SU-DHL-6 (cell line): ENCODE data around the gene EXT2.

Experiments used
- H2AFZ ChIP-seq: fragments of 200-600 bp; sonication (generic); 2 replicates; pipeline ENCODE4 v1.6.1; 2014; ENCODE audit warnings: low read depth, mild to moderate bottlenecking, moderate library complexity, mixed read lengths, antibody characterized with exemption, low read length; ENCODE audit not compliant: severe bottlenecking
- H3F3A ChIP-seq: fragments of 200-600 bp; shearing (Covaris generic); 2 replicates; pipeline ENCODE4 v1.6.0; 2016; ENCODE audit warnings: antibody characterized with exemption, mild to moderate bottlenecking; ENCODE audit not compliant: insufficient read depth
- H3K27ac ChIP-seq: fragments of 200-600 bp; sonication (generic); 2 replicates; pipeline ENCODE4 v1.5.1; 2016; ENCODE audit warnings: low read depth, mild to moderate bottlenecking, low read length, moderate library complexity, mixed read lengths
- H3K27me3 ChIP-seq: fragments of 200-600 bp; sonication (generic), shearing (Covaris generic); 2 replicates; pipeline ENCODE4 v1.6.0; 2014; ENCODE audit warnings: mild to moderate bottlenecking, low read length
- H3K36me3 ChIP-seq: fragments of 200-600 bp; sonication (generic); 2 replicates; pipeline ENCODE4 v1.6.1; 2014; ENCODE audit warnings: mild to moderate bottlenecking, low read length, mixed read lengths
- H3K4me2 ChIP-seq: fragments of 300-600, 200-600 bp; shearing (Covaris generic), sonication (generic); 2 replicates; pipeline ENCODE4 v1.6.0; 2014; ENCODE audit warnings: low read length, low read depth, mild to moderate bottlenecking; ENCODE audit not compliant: poor library complexity, severe bottlenecking
- H3K4me3 ChIP-seq: fragments of 200-600 bp; sonication (generic); 2 replicates; pipeline ENCODE4 v1.5.1; 2014; ENCODE audit warnings: antibody characterized with exemption, low read length, mild to moderate bottlenecking, mixed read lengths; ENCODE audit not compliant: insufficient read depth, poor library complexity, severe bottlenecking
- H3K79me2 ChIP-seq: fragments of 200-600 bp; sonication (generic); 2 replicates; pipeline ENCODE4 v1.6.1; 2014; ENCODE audit warnings: mild to moderate bottlenecking, low read length, moderate library complexity; ENCODE audit not compliant: insufficient read depth
- H3K9ac ChIP-seq: fragments of 200-600 bp; sonication (generic); 2 replicates; pipeline ENCODE4 v1.7.0; 2014; ENCODE audit warnings: mild to moderate bottlenecking, low read length
- H3K9me2 ChIP-seq: fragments of 200-600 bp; sonication (generic); replicated peaks from 2 replicates; pipeline ENCODE4 v1.6.1; 2014; ENCODE audit warnings: low read length; ENCODE audit not compliant: insufficient read depth
- H3K9me3 ChIP-seq: fragments of 200-600 bp; sonication (generic); 2 replicates; pipeline ENCODE4 v1.6.1; 2014; ENCODE audit warnings: low read length, mixed read lengths; ENCODE audit not compliant: insufficient read depth
- H4K20me1 ChIP-seq: fragments of 200-600 bp; sonication (generic); 2 replicates; pipeline ENCODE4 v1.6.1; 2014; ENCODE audit warnings: low read depth, mild to moderate bottlenecking, antibody characterized with exemption, low read length, moderate library complexity, mixed read lengths
- EZH2phosphoT487 ChIP-seq: fragments of 200-600 bp; sonication (generic), shearing (Covaris generic); conservative IDR thresholded peaks from 2 replicates; pipeline ENCODE4 v1.6.1; 2018; ENCODE audit warnings: mild to moderate bottlenecking, antibody characterized with exemption, low read length, moderate library complexity, mixed read lengths
- TF ChIP-seq, protein P1 (sequence below): fragments of 200-600 bp; sonication (generic); IDR thresholded peaks from one replicate; pipeline ENCODE4 v1.5.1; 2017; ENCODE audit warnings: antibody characterized with exemption, mild to moderate bottlenecking, low read length, moderate library complexity; ENCODE audit not compliant: insufficient read depth, poor library complexity, severe bottlenecking

EXT2 gene

DNA sequence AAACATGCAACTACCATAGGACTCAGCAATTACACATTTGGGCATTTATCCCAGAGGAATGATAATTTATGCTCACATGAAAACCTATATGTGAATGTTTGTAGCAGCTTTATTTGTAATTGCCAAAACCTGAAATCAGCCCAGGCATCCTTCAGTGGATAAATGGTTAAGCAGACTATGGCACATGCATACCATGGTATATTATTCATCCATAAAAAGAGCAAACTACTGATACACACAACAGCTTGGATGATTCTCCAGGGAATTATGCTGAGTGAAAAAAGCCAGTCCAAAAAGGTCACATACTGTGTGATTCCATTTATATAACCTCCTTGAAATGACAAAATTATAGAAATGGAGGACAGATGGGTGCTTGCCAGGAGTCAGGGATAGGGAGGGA is 127.8 kb downstream of the EXT2 start:
- Histone ChIP-seq H4K20me1 (no peaks in the 10 kb centered on the region), H3K9me3 (no peaks in the 10 kb centered on the region), H3F3A (no peaks in the 10 kb centered on the region), H3K4me2 (no peak overlapping the region), H3K36me3 (no peaks in the 10 kb centered on the region), H3K9me2 (no peaks in the 10 kb centered on the region), H3K27ac (no peak overlapping the region), H3K9ac (no peak overlapping the region), H3K4me3 (no peak overlapping the region), H3K79me2 (no peaks in the 10 kb centered on the region), H3K27me3 (no peaks in the 10 kb centered on the region), H2AFZ (no peak overlapping the region)
- TF ChIP-seq, protein P1, sequence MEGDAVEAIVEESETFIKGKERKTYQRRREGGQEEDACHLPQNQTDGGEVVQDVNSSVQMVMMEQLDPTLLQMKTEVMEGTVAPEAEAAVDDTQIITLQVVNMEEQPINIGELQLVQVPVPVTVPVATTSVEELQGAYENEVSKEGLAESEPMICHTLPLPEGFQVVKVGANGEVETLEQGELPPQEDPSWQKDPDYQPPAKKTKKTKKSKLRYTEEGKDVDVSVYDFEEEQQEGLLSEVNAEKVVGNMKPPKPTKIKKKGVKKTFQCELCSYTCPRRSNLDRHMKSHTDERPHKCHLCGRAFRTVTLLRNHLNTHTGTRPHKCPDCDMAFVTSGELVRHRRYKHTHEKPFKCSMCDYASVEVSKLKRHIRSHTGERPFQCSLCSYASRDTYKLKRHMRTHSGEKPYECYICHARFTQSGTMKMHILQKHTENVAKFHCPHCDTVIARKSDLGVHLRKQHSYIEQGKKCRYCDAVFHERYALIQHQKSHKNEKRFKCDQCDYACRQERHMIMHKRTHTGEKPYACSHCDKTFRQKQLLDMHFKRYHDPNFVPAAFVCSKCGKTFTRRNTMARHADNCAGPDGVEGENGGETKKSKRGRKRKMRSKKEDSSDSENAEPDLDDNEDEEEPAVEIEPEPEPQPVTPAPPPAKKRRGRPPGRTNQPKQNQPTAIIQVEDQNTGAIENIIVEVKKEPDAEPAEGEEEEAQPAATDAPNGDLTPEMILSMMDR, result no peak
- no peak for TF ChIP-seq EZH2phosphoT487

DNA sequence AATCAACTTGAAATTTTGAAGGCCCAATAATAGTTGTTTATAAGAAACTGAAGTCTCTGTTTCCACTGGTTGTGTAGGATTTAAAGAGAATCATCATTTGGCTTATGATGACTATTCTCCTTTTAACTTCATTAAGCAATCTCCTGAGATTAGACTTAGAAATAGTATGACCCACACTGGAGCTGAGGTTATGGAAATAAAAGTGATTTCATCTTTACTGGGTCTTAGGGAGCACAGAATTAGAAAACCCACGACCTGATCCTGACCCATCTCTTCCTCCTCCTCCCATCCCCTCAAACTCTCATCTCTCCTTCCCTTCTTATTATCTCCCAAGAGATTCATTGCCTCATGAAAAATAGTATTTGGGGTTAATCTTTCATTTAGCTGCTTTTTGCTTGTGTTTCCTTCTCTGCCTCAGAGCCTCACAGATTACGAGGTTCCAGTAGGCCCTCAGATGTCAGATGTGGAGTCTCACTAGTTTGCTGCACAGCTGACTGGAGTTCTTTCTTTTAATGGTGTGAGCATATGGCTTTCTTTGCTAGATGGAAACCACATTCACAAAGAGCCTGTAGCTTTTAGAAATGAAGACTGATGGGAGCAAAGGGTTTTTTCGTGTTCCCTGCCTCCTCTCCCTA is 129.5 kb downstream of the EXT2 start:
- H3K27me3 ChIP-seq, result no peaks in the 10 kb centered on the region
- no peak overlapping the region for H2AFZ ChIP-seq
- H3K4me2 ChIP-seq, result no peak overlapping the region
- H3K79me2 ChIP-seq, result no peaks in the 10 kb centered on the region
- H4K20me1 ChIP-seq, result no peaks in the 10 kb centered on the region
- H3K4me3 ChIP-seq, result no peak overlapping the region
- no peak overlapping the region for H3K9ac ChIP-seq
- no peaks in the 10 kb centered on the region for H3K36me3 ChIP-seq
- no peak for TF ChIP-seq EZH2phosphoT487
- no peaks in the 10 kb centered on the region for H3K9me3 ChIP-seq
- no peak overlapping the region for H3K27ac ChIP-seq
- no peaks in the 10 kb centered on the region for H3K9me2 ChIP-seq
- no peaks in the 10 kb centered on the region for H3F3A ChIP-seq

DNA sequence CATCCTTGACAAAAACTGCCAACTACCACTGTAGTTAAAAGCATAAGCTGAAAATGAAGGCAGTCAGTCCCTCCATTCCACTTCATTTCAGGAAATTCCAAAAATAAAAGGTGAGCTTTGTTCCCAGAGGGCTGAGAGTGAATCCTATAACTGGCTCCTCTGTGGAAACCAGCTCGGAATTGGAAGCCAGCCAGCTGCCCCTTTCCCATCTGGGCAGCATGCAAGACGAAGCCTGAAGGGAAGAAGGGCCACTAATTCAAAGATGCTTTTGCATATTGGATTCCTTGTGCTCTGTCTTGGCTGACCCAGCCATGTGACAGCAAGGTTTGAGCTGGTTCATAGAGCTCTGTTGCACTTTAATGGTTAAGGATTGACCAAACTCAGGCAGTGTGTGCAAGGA is 131.0 kb downstream of the EXT2 start:
- Histone ChIP-seq H3F3A (no peaks in the 10 kb centered on the region), H3K79me2 (no peaks in the 10 kb centered on the region), H3K9me3 (no peaks in the 10 kb centered on the region), H2AFZ (no peak overlapping the region), H3K27me3 (no peaks in the 10 kb centered on the region), H3K36me3 (no peaks in the 10 kb centered on the region), H3K27ac (no peak overlapping the region), H4K20me1 (no peaks in the 10 kb centered on the region), H3K4me2 (no peak overlapping the region), H3K4me3 (no peak overlapping the region), H3K9me2 (no peaks in the 10 kb centered on the region), H3K9ac (no peak overlapping the region)
- no peak for TF ChIP-seq EZH2phosphoT487
- TF ChIP-seq, protein P1, result no peak

DNA sequence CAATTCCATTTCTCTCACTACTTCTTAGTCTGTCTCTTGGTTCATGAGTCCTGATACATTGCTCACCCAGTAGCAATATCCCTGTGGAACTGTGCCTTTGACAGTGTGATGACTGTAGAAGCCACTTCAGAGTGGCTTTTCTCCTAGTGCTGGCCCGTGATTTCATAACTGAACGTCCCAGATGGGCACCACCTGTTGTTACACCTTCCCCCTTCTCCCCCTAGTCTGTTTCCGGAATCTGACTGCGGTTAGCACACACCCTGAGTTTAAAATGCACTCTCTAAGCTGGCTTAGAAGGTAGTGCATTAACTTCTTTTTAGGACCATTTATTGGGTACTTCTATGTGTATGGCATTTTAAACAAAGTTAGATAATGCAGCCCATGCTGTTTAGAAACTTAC is 131.5 kb downstream of the EXT2 start:
- Histone ChIP-seq H2AFZ (no peak overlapping the region), H3K9me2 (no peaks in the 10 kb centered on the region), H3K79me2 (no peaks in the 10 kb centered on the region), H3K4me2 (no peak overlapping the region), H4K20me1 (no peaks in the 10 kb centered on the region), H3K27me3 (no peaks in the 10 kb centered on the region), H3K27ac (no peak overlapping the region), H3K9me3 (no peaks in the 10 kb centered on the region), H3K4me3 (no peak overlapping the region), H3K36me3 (no peaks in the 10 kb centered on the region), H3K9ac (no peak overlapping the region), H3F3A (no peaks in the 10 kb centered on the region)
- no peak for TF ChIP-seq EZH2phosphoT487
- TF ChIP-seq, protein P1, result no peak
